ENCODE results near the gene PRR4. TPM values are rescaled to one million over a fixed set of nuclear protein-coding genes. Genes with fewer than 3 reads are reported as not detected.

PRR4 gene
- total RNA-seq, 2 experiments from 2014 or later = 0.57 TPM; not detected in 1

Other genes starting within 250 kb of the PRR4 start
- gene MAGOHB, start 235.9 kb downstream of the PRR4 start, total RNA-seq = 10 to 100 TPM; 66.2 to 69.1 TPM
- gene STYK1, start 175.4 kb downstream of the PRR4 start, total RNA-seq = not detected
- 10 to 100 TPM; 90.7 to 96.2 TPM for gene YBX3, start 126.2 kb downstream of the PRR4 start, total RNA-seq
- gene TAS2R7, start 46.8 kb downstream of the PRR4 start, total RNA-seq = not detected
- not detected for gene TAS2R8, start 42.2 kb downstream of the PRR4 start, total RNA-seq
- not detected for gene TAS2R9, start 39.3 kb downstream of the PRR4 start, total RNA-seq
- gene TAS2R10, start 23.1 kb downstream of the PRR4 start, total RNA-seq = not detected
- 1 to 10 TPM; 6.5 to 6.6 TPM for gene PRH1, start 34.8 kb upstream of the PRR4 start, total RNA-seq
- gene TAS2R13, start 60.1 kb upstream of the PRR4 start, total RNA-seq = not detected
- not detected for gene PRH2, start 79.8 kb upstream of the PRR4 start, total RNA-seq
- gene TAS2R14, start 89.8 kb upstream of the PRR4 start, total RNA-seq = 1 to 10 TPM in 1 of 2 experiments, under 1 TPM in 1; 0.62 to 1.2 TPM
- not detected for gene TAS2R50, start 137.4 kb upstream of the PRR4 start, total RNA-seq
- under 1 TPM; 0.36 to 0.97 TPM for gene TAS2R20, start 148.8 kb upstream of the PRR4 start, total RNA-seq
- under 1 TPM; 0.92 to 0.93 TPM for gene TAS2R19, start 173.1 kb upstream of the PRR4 start, total RNA-seq
- 1 to 10 TPM; 1.1 TPM for gene TAS2R31, start 181.9 kb upstream of the PRR4 start, total RNA-seq
- gene TAS2R46, start 212.8 kb upstream of the PRR4 start, total RNA-seq = under 1 TPM; 0.41 to 0.55 TPM
- gene TAS2R43, start 242.8 kb upstream of the PRR4 start, total RNA-seq = under 1 TPM in 1 of 2 experiments, not detected in 1; 0.21 TPM

Data from activated CD4-positive, alpha-beta memory T cell treated with anti-CD3 and anti-CD28 coated beads for 36 hours (primary cell).